ENCODE data around the gene CEP57L1.
"Not testable (repeated sequence)": the region's sequence is repeated elsewhere in the genome, so short reads cannot be mapped to it uniquely, and the experiment has no call there.

The CEP57L1 gene

DNA sequence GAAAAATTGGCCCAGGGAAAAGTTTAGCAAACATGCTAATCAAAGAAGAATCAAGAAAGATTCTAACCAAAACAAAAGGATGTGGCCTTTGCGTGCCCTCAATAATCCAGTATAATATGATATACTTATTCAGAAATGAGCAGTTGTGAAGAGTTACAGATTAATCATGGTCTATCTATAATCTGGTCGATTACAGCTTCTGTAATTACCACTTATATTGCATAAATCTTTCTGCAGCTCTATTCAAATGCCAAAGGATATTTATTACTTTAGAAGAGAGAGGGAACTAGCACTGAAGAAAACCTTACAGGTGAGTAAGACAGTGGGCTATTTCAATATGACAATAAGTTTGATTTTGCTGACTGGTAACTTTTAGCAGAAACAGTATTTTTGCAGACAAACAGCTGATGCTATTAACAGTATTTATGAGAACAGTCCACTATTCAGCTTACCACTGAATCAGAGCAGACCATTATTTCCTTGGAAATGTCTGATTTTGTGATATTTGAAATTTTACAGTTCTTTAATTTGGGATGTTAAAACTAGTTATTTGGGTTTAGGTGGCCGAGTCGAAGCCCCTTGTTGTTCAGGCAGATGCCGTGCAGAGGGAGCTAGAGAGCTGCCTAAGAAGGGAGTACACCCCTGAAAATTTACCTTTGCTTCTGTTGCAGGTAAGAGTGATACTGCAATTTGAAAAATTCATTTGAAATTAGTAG, 92.2 kb downstream of the CEP57L1 start:
- no peak overlapping the region for H3K4me3 ChIP-seq (ENCODE audit: low read length)

DNA sequence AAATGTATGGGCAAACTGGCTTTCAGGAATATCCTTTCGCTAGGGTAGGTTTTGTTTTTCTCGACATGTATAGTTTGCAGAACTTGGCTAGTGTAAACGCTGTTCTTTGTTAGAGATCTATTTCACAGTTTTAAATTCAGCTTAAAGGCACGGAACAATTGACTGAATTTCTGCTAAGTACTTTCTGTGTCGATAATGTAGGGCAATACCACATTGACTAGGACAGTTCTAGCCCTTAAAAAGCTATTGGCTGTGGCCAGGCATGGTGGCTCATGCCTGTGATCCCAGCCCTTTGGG, 92.8 kb downstream of the CEP57L1 start:
- no peak for DNase-seq (ENCODE audit: low read depth)
- no peak overlapping the region for H3K4me3 ChIP-seq (ENCODE audit: low read length)

More for the DNA sequence above, 92.2 kb downstream of the CEP57L1 start:
- TF ChIP-seq, protein P1, sequence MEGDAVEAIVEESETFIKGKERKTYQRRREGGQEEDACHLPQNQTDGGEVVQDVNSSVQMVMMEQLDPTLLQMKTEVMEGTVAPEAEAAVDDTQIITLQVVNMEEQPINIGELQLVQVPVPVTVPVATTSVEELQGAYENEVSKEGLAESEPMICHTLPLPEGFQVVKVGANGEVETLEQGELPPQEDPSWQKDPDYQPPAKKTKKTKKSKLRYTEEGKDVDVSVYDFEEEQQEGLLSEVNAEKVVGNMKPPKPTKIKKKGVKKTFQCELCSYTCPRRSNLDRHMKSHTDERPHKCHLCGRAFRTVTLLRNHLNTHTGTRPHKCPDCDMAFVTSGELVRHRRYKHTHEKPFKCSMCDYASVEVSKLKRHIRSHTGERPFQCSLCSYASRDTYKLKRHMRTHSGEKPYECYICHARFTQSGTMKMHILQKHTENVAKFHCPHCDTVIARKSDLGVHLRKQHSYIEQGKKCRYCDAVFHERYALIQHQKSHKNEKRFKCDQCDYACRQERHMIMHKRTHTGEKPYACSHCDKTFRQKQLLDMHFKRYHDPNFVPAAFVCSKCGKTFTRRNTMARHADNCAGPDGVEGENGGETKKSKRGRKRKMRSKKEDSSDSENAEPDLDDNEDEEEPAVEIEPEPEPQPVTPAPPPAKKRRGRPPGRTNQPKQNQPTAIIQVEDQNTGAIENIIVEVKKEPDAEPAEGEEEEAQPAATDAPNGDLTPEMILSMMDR (conservative IDR thresholded peaks at IDR 0.05; ENCODE audit: low read depth, low read length) = peak; percentile 98
- DNase-seq (ENCODE audit: low read depth) = no peak

DNA sequence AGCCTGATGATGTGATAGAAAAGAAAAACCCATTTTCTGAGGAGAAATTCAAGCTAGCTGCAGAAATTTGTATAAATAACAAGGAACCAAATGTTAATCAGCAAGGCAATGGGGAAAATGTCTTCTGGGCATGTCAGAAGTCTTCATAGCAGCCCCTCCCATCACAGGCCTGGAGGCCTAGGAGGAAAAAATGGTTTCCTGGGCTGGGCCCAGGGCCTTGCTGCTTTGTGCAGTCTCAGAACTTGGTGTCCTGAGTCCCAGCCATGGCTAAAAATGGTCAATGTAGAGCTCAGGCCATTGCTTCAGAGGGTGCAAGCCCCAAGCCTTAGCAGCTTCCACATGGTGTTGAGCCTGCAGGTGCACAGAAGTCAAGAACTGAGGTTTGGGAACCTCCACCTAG, 96.1 kb downstream of the CEP57L1 start:
- DNase-seq (ENCODE audit: low read depth); H3K4me3 ChIP-seq (ENCODE audit: low read length): not testable (repeated sequence)

More for the DNA sequence above, 92.8 kb downstream of the CEP57L1 start:
- TF ChIP-seq, protein P1 (conservative IDR thresholded peaks at IDR 0.05; ENCODE audit: low read depth, low read length) = no peak

DNA sequence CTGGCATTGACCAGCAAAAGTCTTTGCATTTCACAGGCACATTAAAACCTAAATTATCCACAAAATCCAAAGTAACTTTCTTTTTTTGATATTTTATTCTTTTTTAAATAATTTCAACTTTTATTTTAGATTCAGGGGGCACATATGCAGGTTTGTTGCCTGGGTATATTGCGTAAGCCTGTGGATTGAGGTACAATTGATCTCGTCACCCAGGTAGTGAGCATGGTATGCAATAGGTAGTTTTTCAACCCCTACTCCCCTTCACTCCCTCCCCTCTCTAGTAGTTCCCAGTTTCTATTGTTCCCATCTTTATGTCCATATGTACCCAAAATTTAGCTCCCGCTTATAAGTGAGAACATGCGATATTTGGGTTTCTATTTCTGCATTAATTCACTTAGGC, 97.6 kb downstream of the CEP57L1 start:
- TF ChIP-seq, protein P1 (conservative IDR thresholded peaks at IDR 0.05; ENCODE audit: low read depth, low read length) = no peak
- no peak overlapping the region for H3K4me3 ChIP-seq (ENCODE audit: low read length)
- no peak for DNase-seq (ENCODE audit: low read depth)

DNA sequence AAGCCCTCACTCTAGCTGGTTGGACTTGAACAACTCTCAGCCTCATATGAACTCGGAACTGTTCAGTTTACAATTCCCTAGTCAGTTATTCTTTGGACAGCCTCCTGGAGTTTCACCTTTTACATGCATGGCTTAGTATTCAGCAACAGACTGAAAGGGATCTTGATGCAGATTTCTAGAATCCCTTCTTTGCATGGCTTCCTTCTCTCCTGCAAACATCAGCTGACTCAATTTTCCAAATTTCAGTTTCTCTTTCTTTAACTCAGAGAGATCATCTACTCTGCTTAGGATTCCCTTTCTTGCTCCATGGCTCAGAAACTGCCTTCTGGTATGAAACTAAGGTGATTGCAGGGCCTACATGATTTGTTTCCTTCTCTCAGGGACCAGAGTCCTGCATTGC, 99.6 kb downstream of the CEP57L1 start:
- no peak for DNase-seq (ENCODE audit: low read depth)
- no peak overlapping the region for H3K4me3 ChIP-seq (ENCODE audit: low read length)
- TF ChIP-seq, protein P1 (conservative IDR thresholded peaks at IDR 0.05; ENCODE audit: low read depth, low read length) = no peak

DNA sequence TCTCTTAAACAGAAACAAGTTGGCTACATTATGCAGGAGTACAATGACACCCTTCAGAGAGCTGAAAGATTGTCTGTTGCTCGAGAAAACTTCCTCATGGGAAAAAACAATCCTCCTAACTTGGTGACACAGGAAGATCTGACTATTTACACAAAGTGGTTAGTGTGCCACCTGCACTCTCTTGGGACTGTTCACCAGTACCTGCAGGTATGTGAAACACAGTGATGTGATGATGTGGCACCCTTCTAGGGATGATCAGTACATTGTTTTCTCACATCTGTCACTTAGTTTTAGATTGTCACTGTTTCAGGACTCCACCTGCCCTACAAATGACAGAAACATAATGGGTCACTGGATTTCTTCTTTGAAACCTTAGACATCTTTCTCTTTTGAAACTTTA, 101.8 kb downstream of the CEP57L1 start:
- TF ChIP-seq, protein P1 (conservative IDR thresholded peaks at IDR 0.05; ENCODE audit: low read depth, low read length) = no peak
- H3K4me3 ChIP-seq (ENCODE audit: low read length) = no peak overlapping the region
- no peak for DNase-seq (ENCODE audit: low read depth)

DNA sequence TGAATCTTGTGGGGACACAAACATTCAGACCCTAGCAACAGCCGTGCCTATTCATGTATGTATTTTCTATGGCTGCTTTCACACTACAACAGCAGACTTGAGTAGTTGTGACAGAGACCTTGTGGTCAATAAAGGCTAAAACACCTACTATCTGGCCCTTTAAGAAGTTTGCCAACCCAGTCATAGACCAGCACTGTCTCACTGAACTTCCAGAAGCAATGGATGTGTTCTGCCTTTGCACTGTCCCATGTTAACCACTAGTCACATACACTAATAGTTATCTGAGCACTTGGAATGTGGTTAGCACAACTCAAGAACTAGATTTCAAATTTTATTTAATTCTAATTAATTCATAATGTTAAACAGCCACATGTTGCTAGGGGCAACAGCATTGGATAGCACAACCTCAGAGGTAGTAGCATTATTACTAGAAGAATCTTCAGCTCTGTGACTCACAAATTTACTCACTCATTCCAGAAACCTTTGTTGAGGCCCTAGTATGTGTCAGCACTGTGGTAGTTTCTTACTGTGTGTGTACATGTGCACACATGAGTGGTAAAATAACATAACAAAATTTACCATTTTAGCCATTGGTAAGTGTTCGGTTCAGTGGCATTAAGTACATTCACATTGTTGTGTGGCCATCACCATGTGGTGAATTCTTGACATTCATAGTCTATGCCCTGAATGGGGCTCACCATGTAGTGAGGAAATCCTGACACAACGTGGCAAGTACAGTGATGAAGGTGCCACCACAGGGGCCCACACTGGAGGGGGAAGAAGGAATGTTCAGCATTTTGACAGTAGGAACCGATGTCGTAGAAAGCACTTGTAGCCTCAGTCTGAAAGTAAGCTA, 107.3 kb downstream of the CEP57L1 start:
- no peak overlapping the region for H3K4me3 ChIP-seq (ENCODE audit: low read length)
- TF ChIP-seq, protein P1 (conservative IDR thresholded peaks at IDR 0.05; ENCODE audit: low read depth, low read length) = no peak
- no peak for DNase-seq (ENCODE audit: low read depth)

Measured in retinal pigment epithelial cell (primary cell).